SK-N-MC (cell line): Measurements from ENCODE around the gene MYT1.

Experiments used
- EZH2 ChIP-seq: fragments of 200-600 bp; sonication (generic); IDR thresholded peaks from one replicate; pipeline ENCODE4 v1.6.1; 2017; ENCODE audit warnings: antibody characterized with exemption
- FOXP2 ChIP-seq: optimal IDR thresholded peaks from 2 replicates; pipeline ENCODE3; 2011; ENCODE audit warnings: mild to moderate bottlenecking, moderate library complexity; ENCODE audit not compliant: insufficient read depth; ENCODE audit errors: extremely low read length, control extremely low read depth
- POLR2AphosphoS5 ChIP-seq: IDR thresholded peaks from 2 replicates; pipeline ENCODE4 v1.6.1; 2012; ENCODE audit warnings: mild to moderate bottlenecking, low read depth, low read length, borderline replicate concordance

GRCh38 chr20:64180673-64181072 is 16.4 kb downstream of the MYT1 start:
- TF ChIP-seq POLR2AphosphoS5 (no peak), EZH2 (no peak), FOXP2 (no peak)
